Osteoblast (primary cell): ENCODE results near the gene GNL2. TPM values are rescaled to one million over a fixed set of nuclear protein-coding genes. Genes with fewer than 3 reads are reported as not detected.

Experiments
- DNase-seq: peaks from one replicate; pipeline ENCODE4 v3.0.0; 2011; ENCODE audit warnings: low spot score, mixed read lengths; ENCODE audit not compliant: insufficient read length; ENCODE audit errors: missing footprints
- H2AFZ ChIP-seq: 2 replicates; pipeline ENCODE4 v1.6.0; 2011; ENCODE audit warnings: mild to moderate bottlenecking, low read length
- H3K27ac ChIP-seq: 2 replicates; pipeline ENCODE4 v1.5.1; 2011; ENCODE audit warnings: mild to moderate bottlenecking, low read depth, low read length, moderate library complexity
- H3K27me3 ChIP-seq: 2 replicates; pipeline ENCODE4 v1.6.0; 2012; ENCODE audit warnings: mild to moderate bottlenecking, control low read depth, inconsistent platforms, low read length, moderate library complexity; ENCODE audit not compliant: insufficient read depth
- H3K36me3 ChIP-seq: 2 replicates; pipeline ENCODE4 v1.5.1; 2011; ENCODE audit warnings: mild to moderate bottlenecking, low read length, control low read depth, moderate library complexity; ENCODE audit not compliant: insufficient read depth
- H3K4me1 ChIP-seq: 2 replicates; pipeline ENCODE4 v1.5.1; 2011; ENCODE audit warnings: mild to moderate bottlenecking, low read length, control low read depth, moderate library complexity; ENCODE audit not compliant: insufficient read depth
- H3K4me2 ChIP-seq: 2 replicates; pipeline ENCODE4 v1.6.0; 2011; ENCODE audit warnings: mild to moderate bottlenecking, low read length; ENCODE audit not compliant: insufficient read depth
- H3K4me3 ChIP-seq: fragments of 200-600 bp; sonication (generic); 3 replicates; pipeline ENCODE4 v1.5.1; 2012; ENCODE audit warnings: mild to moderate bottlenecking, low read length, inconsistent platforms; ENCODE audit not compliant: insufficient read depth
- H3K79me2 ChIP-seq: 2 replicates; pipeline ENCODE4 v1.6.0; 2012; ENCODE audit warnings: mild to moderate bottlenecking, low read length, control low read depth, inconsistent platforms; ENCODE audit not compliant: insufficient read depth
- H3K9me3 ChIP-seq: 2 replicates; pipeline ENCODE4 v1.5.1; 2011; ENCODE audit warnings: low read depth, low read length, control low read depth
- H4K20me1 ChIP-seq: 2 replicates; pipeline ENCODE4 v1.6.0; 2012; ENCODE audit warnings: mild to moderate bottlenecking, low read length, control low read depth; ENCODE audit not compliant: insufficient read depth
- CTCF ChIP-seq: IDR thresholded peaks from 2 replicates; pipeline ENCODE4 v1.5.1; 2011; ENCODE audit warnings: mild to moderate bottlenecking, low read depth, low read length, moderate library complexity; ENCODE audit errors: extremely low read depth
- total RNA-seq: library from RNA; depleted of rRNA; stranded (reverse); fragments of >200 nt; gene quantifications from 2 replicates; pipeline ENCODE4 v1.2.3, GENCODE V29; 2012

GNL2 gene
- total RNA-seq, 1 donor: 46.7 TPM

GRCh38 chr1:37622131-37622530 lies 26.4 kb upstream of the GNL2 start:
- no peak for TF ChIP-seq CTCF
- Histone ChIP-seq H3K27me3 (peaks cover 6% of the 10 kb centered on the region), H3K79me2 (no peaks in the 10 kb centered on the region), H2AFZ (no peak overlapping the region), H3K9me3 (no peaks in the 10 kb centered on the region), H4K20me1 (no peaks in the 10 kb centered on the region), H3K4me2 (no peak overlapping the region), H3K36me3 (no peaks in the 10 kb centered on the region), H3K4me1 (no peaks in the 10 kb centered on the region), H3K27ac (no peak overlapping the region), H3K4me3 (no peak overlapping the region)
- no peak for DNase-seq

GRCh38 chr1:37621326-37621870 lies 25.7 kb upstream of the GNL2 start:
- H2AFZ ChIP-seq: no peak overlapping the region
- no peak overlapping the region for H3K27ac ChIP-seq
- no peaks in the 10 kb centered on the region for H4K20me1 ChIP-seq
- no peaks in the 10 kb centered on the region for H3K36me3 ChIP-seq
- H3K4me2 ChIP-seq: no peak overlapping the region
- no peaks in the 10 kb centered on the region for H3K9me3 ChIP-seq
- no peak for DNase-seq
- TF ChIP-seq CTCF: no peak
- H3K79me2 ChIP-seq: no peaks in the 10 kb centered on the region
- no peaks in the 10 kb centered on the region for H3K4me1 ChIP-seq
- H3K4me3 ChIP-seq: no peak overlapping the region
- H3K27me3 ChIP-seq: peaks cover 6% of the 10 kb centered on the region

GRCh38 chr1:37620707-37621106 lies 25.0 kb upstream of the GNL2 start:
- no peak for DNase-seq

GRCh38 chr1:37616330-37616729 lies 20.6 kb upstream of the GNL2 start:
- DNase-seq: no peak
- no peak overlapping the region for H3K27ac ChIP-seq
- H3K4me2 ChIP-seq: no peak overlapping the region
- TF ChIP-seq CTCF: no peak
- no peaks in the 10 kb centered on the region for H3K36me3 ChIP-seq
- H3K4me1 ChIP-seq: no peaks in the 10 kb centered on the region
- no peaks in the 10 kb centered on the region for H3K79me2 ChIP-seq
- H3K27me3 ChIP-seq: peaks cover 9% of the 10 kb centered on the region
- H3K9me3 ChIP-seq: no peaks in the 10 kb centered on the region
- no peak overlapping the region for H3K4me3 ChIP-seq
- no peak overlapping the region for H2AFZ ChIP-seq
- no peaks in the 10 kb centered on the region for H4K20me1 ChIP-seq

More at GRCh38 chr1:37620707-37621106, 25.0 kb upstream of the GNL2 start:
- no peaks in the 10 kb centered on the region for H4K20me1 ChIP-seq
- peaks cover 6% of the 10 kb centered on the region for H3K27me3 ChIP-seq
- H3K4me1 ChIP-seq: no peaks in the 10 kb centered on the region
- H3K9me3 ChIP-seq: no peaks in the 10 kb centered on the region
- no peak overlapping the region for H3K27ac ChIP-seq
- no peaks in the 10 kb centered on the region for H3K79me2 ChIP-seq
- TF ChIP-seq CTCF: no peak
- H3K4me3 ChIP-seq: no peak overlapping the region
- H2AFZ ChIP-seq: no peak overlapping the region
- H3K36me3 ChIP-seq: no peaks in the 10 kb centered on the region
- H3K4me2 ChIP-seq: no peak overlapping the region
